NAMALWA (cell line): ENCODE measurements around the gene PVR.

Source experiments
- DNase-seq: peaks from one replicate; pipeline ENCODE4 v3.0.0-alpha.2; 2015; ENCODE audit warnings: low spot score

The PVR gene, protein sequence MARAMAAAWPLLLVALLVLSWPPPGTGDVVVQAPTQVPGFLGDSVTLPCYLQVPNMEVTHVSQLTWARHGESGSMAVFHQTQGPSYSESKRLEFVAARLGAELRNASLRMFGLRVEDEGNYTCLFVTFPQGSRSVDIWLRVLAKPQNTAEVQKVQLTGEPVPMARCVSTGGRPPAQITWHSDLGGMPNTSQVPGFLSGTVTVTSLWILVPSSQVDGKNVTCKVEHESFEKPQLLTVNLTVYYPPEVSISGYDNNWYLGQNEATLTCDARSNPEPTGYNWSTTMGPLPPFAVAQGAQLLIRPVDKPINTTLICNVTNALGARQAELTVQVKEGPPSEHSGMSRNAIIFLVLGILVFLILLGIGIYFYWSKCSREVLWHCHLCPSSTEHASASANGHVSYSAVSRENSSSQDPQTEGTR

DNA sequence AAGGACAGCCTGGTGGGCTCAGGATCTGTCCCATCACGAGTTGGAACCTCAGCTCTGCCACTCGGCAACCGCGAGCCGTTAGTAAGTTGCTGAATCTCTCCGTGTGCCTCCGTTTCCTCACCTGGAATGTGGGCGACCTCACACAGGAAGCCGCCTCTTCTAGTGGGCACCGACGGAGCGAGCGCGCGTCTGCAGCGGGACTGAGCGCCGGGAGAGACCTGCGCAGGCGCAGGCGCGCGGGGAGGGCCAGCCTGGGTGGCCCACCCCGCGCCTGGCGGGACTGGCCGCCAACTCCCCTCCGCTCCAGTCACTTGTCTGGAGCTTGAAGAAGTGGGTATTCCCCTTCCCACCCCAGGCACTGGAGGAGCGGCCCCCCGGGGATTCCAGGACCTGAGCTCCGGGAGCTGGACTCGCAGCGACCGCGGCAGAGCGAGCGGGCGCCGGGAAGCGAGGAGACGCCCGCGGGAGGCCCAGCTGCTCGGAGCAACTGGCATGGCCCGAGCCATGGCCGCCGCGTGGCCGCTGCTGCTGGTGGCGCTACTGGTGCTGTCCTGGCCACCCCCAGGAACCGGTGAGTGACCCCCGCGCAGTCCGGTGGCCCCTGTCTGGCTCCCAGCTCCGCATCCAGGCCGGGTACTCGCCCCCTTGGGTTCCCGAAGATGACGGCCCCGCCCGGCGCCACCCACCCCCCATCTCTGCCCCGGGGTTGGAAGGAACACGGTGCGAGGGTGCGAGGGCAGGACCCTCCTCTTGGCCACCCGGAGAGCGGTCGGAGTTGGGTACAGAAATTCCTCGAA, at the start of gene PVR:
Gene PVR (plus strand): TSS at position 306 of the 797 bp plus-strand sequence. CDS start 187 bp downstream, at position 493.
- no peak for DNase-seq

- no peak for DNase-seq
These were observed 47.1 kb upstream of the PVR start for GRCh38 chr19:44596428-44597130.

- DNase-seq = no peak
These were observed 46.6 kb upstream of the PVR start for GRCh38 chr19:44597131-44597491.

DNA sequence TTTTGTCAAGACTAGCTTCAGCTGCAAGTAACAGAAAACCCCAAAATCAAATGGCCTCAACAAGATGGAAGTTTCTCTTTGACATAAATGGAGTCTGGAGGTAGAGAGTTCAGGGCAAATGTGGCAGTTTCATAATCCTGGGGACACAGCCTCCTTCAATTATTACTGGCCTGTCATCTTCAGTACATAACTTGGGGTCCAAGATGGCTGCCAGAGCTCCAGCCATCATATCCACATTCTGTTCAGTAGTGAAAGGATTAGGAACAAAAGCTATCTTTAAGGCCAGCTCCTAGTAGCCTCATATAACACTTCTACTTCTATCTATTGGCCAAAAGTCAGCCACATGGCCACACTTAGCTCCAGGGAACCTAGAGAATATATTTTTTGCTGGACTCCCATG, 45.4 kb upstream of the PVR start:
- DNase-seq = no peak

GRCh38 chr19:44598880-44599279, 44.8 kb upstream of the PVR start:
- DNase-seq = no peak

DNA sequence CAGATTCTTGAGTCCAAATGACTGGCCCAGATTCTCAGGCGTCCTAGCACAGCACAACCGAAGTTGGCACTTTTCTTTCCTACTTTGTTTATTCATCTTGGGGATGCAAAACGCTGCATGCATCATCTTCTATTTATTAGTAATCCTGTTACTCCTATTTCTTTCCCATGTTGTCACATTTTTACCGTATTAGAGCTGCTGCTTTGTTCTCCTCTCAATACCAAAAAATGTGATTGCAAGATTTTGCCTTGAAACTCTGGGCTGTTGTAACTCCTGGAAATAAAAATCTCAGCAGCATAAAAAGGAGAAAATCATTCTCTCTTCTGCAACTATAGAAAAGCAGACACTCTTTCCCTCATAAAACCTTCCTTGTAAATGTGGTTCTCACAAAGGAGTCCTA, 43.2 kb upstream of the PVR start:
- DNase-seq = no peak

DNA sequence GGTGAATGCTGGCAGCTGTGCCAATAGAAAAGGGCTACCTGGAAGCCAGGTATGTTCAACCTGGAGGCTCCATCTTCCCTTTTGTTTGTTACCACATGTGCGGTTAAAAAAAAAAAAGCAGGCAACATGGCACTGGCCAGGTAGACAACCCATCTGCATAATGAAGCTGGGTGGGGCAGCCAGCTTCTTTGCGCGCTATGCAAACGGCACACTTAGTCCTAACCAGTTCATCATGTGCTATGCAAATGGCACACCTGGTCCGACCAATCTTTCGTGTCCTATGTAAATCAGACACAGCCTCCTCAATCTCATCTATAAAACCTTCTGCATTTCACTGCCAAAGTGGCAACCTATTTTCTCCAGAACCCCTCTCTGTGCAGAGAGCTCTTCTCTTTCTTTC, 41.6 kb upstream of the PVR start:
- DNase-seq = peak; percentile 21

GRCh38 chr19:44603201-44603945, 40.3 kb upstream of the PVR start:
- DNase-seq = no peak

- no peak for DNase-seq
These were observed 39.5 kb upstream of the PVR start for GRCh38 chr19:44604241-44604640.

- DNase-seq = no peak
These were observed 38.2 kb upstream of the PVR start for GRCh38 chr19:44605547-44605946.

DNA sequence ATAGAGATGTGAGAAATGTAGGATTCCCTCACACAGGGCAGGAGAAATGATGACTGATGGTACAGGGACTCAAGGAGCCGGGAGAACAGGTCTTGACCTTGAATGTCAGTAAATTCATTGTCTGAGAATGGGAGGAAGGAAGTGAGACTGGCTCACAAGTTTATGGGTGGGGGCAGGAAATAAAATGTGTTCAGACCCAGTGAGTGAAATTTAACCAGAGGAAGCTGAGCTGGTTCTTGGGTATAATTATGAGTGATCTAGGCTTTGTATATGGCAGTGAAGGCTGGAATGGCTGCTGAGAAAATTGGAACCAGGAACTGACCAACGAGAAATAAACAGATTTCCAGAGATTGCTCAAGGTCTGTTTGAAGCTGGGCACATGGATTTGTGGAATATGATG, 36.7 kb upstream of the PVR start:
- no peak for DNase-seq

DNA sequence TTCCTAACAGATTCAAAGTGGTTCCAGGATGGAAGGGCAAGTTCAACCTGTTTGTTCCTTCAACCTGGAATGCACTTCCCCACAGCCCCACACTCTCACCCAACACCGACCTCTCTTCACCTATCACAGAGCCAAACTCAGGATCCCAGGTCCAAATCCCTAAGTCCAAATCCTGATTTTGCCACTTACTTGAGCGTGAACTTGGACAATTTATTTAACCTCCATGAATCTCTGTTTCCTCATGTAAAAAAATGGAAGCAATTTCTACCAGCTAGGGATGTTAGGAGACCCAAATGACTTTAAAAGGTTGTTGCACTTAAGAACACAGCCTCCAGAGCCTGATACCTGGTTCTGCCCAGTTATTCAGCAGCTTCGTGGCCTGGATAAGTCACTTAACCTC, 35.8 kb upstream of the PVR start:
- DNase-seq = no peak

DNA sequence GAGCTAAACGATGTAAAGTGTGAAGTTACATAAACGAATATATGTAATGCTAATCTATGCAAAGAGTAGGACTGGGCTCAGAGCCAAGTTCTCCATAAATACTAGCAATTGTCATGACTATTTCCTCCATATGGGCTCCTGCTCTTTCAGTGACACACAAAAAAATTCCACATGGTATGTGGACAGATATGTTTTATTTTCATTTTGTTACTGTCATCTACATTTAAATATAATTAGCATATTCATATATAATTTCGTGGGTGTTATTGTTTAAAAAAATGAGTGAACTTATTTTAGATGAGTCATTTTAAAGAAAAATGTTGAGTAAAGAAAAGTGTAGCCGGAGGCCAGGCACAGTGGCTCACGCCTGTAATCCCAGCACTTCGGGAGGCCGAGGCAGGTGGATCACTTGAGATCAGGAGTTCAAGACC, 35.3 kb upstream of the PVR start:
- DNase-seq = no peak

DNA sequence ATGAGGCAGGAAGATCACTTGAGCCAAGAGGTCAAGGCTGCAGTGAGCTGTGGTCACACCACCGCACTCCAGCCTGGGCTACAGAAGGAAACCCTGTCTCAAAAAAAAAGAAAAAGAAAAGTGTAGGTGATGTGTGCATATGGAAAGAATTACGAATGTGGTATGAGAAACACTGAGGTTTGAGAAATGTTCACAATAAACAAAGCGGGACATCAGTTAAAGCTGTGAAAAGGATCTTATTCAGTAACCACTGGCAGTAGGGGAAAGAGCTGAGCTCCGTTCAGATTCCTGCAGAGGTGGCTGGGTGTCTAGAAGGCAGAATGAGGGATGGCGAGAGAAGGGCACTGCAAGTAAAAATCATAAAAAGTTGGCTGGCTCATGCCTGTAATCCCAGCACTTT, 34.5 kb upstream of the PVR start:
- DNase-seq = no peak

DNA sequence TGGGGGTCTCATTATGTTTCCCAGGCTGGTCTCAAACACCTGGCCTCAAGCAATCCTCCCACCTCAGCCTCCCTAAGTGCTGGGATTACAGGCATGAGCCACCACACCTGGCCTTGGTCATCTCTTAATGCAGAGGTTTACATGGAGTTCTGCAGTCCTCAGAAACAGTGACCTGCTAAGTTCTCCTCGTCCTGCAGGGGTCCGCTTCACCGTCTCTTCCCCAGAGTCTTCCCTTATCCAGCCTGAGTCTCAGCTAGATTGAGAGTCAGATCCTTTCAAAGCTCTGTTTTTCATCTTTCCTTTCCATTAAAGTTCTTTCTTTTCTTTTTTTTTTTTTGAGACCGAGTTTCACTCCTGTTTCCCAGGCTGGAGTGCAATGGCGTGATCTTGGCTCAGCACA, 33.2 kb upstream of the PVR start:
- DNase-seq = peak; percentile 9

GRCh38 chr19:44611812-44612295, 31.9 kb upstream of the PVR start:
- no peak for DNase-seq

DNA sequence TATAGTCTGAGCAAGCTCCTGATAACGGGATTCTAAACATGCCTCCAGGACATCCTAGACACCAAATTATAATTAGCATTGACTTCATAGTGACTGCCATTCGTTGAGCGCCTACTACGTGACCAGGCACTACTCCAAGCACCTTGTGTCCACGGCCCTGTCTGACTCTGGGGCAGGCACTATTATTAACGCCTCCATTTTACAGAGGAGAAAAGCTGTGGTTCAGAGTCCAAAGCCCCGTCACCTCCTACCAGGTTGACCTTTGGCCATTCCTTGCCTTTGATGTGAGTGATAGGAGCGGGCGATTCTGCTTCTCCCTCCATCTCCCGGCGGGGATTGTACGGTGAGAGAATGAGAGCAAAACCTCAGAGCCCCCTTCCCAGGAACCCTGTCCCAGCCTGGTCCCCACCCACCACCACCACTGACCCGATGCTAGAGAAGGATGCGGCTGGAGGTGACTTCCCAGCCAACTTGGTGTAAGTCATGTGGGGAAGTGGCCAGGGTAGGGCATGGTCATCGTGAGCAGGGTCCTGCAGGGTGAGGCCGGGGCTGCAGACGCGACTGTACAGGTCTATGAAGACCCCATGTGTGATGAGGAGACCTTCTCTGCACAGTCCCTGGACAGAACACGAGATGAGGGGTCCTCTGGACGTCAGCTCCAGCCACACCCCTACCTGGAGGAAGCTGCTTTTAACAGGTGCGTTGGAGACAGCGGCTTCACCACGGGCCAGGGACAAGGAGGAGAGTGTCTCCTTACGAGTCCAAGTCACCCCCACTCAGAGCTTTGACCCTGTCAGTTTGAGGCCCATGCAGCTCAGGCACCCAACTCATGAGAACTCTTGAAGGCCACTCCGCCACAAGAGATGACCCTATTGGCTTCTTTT, 30.2 kb upstream of the PVR start, which contains the start of gene IGSF23:
Gene IGSF23 (plus strand): TSS at position 269 of the 884 bp plus-strand sequence. CDS start 83 bp downstream, at position 352.
- DNase-seq = no peak

DNA sequence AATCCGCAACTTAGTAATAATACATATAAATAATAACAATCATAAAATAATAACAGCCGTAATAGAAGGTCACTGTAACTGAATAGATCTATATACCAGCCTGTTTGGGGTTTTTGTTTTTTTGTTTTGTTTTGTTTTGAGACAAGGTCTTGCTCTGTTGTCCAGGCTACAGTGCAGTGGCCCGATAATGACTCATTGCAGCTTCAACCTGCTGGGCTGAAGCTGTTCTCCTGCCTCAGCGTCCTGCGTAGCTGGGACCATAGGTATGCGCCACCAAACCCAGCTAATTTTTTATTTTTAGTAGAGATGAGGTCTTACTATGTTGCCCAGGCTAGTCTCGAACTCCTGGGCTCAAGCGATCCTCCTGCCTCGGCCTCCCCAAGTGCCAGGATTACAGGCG, 29.4 kb upstream of the PVR start:
- no peak for DNase-seq

DNA sequence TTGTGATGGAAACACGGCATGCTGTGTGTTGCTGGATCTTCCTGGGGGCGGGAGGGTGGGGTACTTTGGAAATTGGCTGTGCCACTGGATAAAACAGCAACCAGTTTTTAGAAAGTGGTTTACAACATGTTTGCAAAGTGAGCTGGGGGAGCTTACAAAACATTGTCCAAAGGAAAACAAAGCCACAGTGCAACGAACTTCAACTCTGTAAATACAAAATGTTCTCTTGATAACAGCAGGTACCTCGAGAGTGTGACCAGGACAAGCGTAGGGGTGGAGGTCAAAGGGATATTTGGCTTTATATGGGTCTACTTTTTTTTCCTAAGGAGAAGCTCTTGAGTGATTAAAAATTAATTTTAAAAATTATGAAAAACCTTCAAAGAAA, 27.9 kb upstream of the PVR start:
- no peak for DNase-seq

DNA sequence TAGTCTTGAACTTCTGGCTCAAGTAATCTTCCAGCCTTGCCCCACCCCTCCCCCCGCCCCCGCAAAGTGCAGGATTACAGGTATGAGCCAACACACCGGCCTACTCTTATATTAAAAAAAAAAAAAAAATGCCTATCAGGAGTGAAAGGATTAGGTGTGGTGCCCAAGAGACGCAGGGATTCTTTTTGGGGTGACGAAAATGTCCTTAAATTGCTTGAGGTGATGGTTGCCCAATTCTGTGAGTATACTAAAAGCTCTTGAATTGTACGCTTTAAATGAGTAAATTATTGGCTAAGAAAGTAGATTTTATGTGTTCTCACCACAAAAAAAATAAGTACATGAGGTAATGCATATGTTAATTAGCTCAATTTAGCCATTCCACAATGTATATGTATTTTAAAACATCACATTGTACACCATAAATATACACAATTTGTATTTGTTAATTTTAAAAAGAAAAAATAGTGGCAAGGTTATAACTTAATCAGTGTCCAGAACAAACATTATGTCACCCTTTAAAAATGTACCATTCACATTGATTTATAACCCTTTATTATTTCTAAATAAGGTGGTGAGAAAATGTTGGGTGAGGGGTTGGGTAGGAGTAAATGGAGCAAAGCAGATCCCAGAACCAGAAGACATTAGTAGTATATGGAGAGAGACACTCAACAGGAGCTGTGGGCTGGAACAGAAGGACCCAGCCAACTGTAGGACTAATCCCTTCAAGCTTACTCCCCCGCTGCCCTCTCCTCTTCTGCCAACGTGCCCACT, 26.4 kb upstream of the PVR start:
- no peak for DNase-seq
